Measurements from ENCODE around the gene CHST8.
A peak's percentile ranks its signal among the peaks of the same experiment; 100 is the strongest.
"Not testable (repeated sequence)": the region's sequence is repeated elsewhere in the genome, so short reads cannot be mapped to it uniquely, and the experiment has no call there.

The CHST8 gene

DNA sequence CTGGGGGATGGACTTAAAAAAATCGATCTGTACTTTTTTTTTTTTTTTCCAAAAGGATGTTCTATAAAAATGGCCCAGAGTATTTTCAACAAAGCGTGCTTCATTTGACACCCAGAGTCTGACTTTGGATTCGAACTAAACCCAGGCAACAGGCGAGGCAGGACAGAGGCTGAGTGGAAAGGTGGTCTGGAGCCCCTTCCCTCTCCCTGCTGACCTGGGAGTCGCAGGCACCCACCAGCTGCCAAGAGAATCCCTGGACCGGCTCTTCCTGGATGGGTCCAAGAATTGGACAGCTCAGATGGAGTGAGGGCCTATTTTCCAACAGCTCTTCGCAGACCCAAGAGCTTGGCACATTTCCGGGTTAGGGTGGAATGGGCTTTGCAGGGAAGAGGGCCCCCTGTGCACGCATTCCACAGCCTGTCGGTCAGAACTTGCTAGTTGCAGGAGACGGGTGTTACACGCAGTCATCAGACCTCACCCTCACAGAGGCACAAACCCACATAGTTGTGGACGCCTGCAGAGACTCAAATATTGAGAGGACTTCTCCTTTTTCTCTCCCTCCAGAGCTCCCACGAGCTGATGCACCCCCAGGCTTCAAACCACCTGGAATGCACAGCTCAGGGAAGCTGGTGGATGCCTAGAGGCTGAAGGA, 190.1 kb downstream of the CHST8 start:
- no peak for DNase-seq (ENCODE audit: low read depth)
- H3K4me3 ChIP-seq (ENCODE audit: low read length) = no peak overlapping the region
- no peaks in the 10 kb centered on the region for H3K4me1 ChIP-seq (ENCODE audit: control insufficient read depth, insufficient read depth, low read length)
- H3K9me3 ChIP-seq (ENCODE audit: control insufficient read depth, low read length) = no peaks in the 10 kb centered on the region
- no peak overlapping the region for H3K9ac ChIP-seq (ENCODE audit: low read length)
- H3K36me3 ChIP-seq (ENCODE audit: control insufficient read depth, insufficient read depth, low read length, severe bottlenecking) = no peaks in the 10 kb centered on the region
- H3K27me3 ChIP-seq (replicated peaks; ENCODE audit: control insufficient read depth, insufficient read depth, low read length) = peaks cover 2% of the 10 kb centered on the region

DNA sequence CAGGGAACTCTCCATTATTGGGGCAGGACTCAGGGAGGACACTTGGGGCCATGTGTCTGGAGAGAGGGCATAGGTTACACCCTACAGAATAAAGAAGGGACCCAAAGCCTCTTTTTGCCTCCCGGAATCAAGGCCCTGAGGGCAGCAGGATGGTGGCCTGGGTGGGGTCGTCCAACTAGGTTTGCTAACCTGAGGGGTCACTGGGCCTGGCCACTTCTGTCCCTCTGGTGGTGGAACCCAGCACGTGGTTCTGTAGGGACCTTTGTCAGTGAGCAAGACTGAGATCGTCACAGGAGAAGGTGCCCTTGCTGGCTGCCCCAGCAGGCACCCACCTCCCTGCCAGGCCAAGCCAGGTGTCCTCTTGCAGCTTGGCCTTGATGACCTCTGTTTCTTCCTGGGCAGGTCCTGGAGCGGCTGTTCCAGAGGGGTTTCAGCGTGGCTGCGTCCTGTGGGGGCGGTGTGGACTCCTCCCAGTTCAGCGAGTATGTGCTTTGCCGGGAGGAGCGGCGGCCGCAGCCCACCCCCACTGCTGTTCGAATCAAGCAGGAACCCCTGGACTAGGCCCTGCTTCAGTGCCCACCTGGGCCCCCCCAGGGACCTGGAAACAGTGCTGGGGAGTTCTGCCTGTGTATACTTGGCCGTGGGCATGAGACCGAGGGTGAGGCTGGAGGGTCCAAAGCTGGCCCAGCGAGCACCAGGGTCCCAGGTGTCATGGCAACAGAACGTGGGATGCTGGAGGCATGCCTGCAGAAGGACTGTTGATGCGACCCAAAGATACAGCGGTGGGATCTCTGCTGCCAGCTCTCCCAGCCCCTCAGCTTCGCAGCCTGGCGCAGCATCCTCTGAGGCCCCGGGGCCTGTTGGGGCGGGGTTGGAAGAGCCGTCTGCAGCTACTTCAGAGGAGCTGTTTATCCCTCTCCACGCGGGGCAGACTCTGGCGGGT, 190.9 kb downstream of the CHST8 start:
- Histone ChIP-seq H3K27me3 (replicated peaks; ENCODE audit: control insufficient read depth, insufficient read depth, low read length) (peaks cover 8% of the 10 kb centered on the region), H3K9ac (ENCODE audit: low read length) (no peak overlapping the region), H3K4me1 (ENCODE audit: control insufficient read depth, insufficient read depth, low read length) (no peaks in the 10 kb centered on the region), H3K4me3 (ENCODE audit: low read length) (no peak overlapping the region), H3K9me3 (ENCODE audit: control insufficient read depth, low read length) (no peaks in the 10 kb centered on the region), H3K36me3 (ENCODE audit: control insufficient read depth, insufficient read depth, low read length, severe bottlenecking) (no peaks in the 10 kb centered on the region)
- no peak for DNase-seq (ENCODE audit: low read depth)

DNA sequence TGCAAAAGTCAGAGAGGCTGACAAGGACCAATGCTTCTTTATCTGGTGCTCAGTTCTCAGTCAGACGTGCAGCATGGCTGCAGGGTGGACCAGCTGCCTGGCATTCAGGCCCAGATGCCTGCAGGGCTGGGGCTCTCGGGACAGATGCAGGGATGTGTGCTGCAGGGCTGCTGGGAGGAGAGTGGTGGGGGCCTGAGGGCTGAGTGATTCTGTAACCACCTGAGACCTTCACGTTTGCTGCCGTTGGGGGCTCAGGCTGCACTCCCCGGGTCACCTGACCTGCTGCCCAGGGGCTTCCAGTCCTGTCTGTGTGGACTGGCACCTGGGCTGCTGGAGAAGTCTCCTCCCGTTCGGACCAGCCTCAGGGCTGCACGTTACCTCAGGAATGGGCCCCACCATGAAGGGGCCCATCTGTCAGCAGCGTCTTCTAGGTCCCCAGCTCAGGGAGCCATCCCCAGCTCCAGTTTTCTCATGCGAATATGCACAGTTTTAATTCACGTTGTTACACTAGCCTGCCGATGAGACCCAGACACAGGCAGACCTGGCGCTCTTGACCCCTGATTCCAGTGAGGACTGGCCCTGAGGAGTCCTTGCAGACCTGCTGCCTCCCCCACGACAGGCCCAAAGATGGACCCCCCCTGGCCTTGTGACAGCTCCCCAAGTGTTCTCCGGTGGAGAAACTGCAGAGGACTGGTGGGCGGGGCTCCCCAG, 191.8 kb downstream of the CHST8 start:
- H3K9me3 ChIP-seq (ENCODE audit: control insufficient read depth, low read length) = no peaks in the 10 kb centered on the region
- H3K36me3 ChIP-seq (ENCODE audit: control insufficient read depth, insufficient read depth, low read length, severe bottlenecking) = no peaks in the 10 kb centered on the region
- no peak for DNase-seq (ENCODE audit: low read depth)
- no peaks in the 10 kb centered on the region for H3K4me1 ChIP-seq (ENCODE audit: control insufficient read depth, insufficient read depth, low read length)
- no peak overlapping the region for H3K4me3 ChIP-seq (ENCODE audit: low read length)
- H3K9ac ChIP-seq (ENCODE audit: low read length) = no peak overlapping the region
- peaks cover 16% of the 10 kb centered on the region for H3K27me3 ChIP-seq (replicated peaks; ENCODE audit: control insufficient read depth, insufficient read depth, low read length)

DNA sequence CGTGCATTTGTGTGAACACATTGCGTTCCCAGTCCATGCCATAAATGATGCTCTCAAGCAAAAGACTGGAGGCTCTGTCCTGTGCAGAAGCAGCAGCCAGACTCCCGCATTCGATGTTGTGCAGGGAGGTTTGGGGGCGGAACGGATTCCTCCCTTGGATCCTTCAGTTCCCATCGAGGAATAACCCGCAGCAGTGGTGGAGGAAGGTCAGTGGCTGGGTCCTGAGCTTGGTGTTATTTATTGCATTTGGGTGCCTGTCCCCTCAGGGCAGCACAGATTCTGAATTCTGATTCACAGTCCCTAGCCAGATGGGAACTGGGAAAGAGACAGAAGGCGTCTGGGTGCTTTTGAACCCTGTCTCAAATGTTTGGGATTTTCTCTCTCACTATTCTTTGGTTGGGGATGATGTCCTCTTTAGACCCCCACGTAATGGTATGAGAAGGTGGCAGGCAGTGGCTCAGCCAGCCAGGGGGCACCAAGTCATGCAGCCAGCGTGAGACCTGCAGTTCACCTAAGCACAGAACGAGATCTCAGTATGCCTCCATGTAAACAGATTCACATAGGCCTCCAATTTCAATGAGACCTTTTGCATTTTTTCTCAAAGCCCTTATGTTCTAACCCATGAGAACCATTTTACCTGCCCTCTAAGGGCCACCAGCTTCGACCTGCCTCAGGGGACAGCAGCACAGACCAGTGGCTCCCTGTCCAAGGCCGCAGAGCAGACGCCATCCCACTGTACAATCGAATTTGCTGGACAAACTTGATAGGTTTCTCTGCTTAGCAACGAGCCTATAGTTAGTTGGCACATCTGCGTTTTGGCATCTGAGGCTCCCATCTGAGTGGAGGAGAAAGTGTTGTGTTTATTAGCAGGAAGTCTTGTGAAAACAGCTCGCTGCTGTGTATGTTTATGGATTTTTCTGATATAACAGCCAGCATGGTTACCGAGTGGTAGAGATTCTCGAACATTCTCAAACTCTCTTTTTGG, 192.7 kb downstream of the CHST8 start:
- Histone ChIP-seq H3K36me3 (ENCODE audit: control insufficient read depth, insufficient read depth, low read length, severe bottlenecking) (no peaks in the 10 kb centered on the region), H3K4me3 (ENCODE audit: low read length) (no peak overlapping the region), H3K4me1 (ENCODE audit: control insufficient read depth, insufficient read depth, low read length) (peaks cover 3% of the 10 kb centered on the region), H3K9ac (ENCODE audit: low read length) (no peak overlapping the region), H3K9me3 (ENCODE audit: control insufficient read depth, low read length) (no peaks in the 10 kb centered on the region), H3K27me3 (replicated peaks; ENCODE audit: control insufficient read depth, insufficient read depth, low read length) (peaks cover 19% of the 10 kb centered on the region)
- no peak for DNase-seq (ENCODE audit: low read depth)

DNA sequence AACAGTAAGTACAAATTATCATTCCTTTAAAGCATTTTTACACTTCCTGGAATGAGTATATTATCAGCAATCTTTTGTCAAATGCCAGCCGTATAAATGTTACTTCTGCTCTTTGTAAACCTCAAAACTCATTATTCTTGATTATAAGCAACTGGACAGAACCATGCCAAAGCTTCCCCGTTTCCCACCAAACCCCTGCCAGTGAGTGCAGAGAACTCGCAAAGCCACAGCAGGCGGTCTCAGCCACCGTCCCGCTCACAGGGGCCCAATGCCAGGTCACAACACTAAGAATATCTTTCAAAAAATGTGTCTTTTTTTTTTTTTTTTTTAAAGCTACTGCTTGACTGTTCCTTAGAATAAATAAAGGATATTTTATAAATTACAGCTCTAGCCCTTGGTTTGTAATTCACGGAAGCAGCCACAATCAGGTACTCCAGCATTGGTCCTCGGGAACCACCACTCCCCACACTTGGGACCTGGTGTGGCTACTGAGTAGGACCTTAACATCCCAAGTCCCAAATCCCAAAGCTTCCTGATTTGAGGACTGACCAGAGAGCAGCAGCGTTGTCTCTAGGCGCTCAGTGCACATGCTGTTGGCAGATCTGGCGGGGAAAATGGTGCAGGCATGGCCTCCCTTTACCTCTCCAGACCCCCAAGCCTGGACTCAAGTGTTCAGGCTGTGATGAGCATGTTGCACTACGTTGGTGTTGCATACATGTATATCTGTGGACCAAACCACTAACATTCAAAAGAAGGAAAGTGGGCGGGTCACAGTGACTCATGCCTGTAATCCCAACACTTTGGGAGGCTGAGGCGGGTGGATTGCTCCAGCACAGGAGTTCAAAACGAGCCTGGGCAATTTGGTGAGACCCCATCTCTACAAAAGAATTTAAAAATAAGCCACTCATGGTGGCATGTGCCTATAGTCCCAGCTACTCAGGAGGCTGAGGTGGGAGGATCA, 193.9 kb downstream of the CHST8 start:
- Histone ChIP-seq H3K9ac (ENCODE audit: low read length) (no peak overlapping the region), H3K36me3 (ENCODE audit: control insufficient read depth, insufficient read depth, low read length, severe bottlenecking) (no peaks in the 10 kb centered on the region), H3K27me3 (replicated peaks; ENCODE audit: control insufficient read depth, insufficient read depth, low read length) (peaks cover 21% of the 10 kb centered on the region), H3K9me3 (ENCODE audit: control insufficient read depth, low read length) (no peaks in the 10 kb centered on the region), H3K4me3 (ENCODE audit: low read length) (no peak overlapping the region), H3K4me1 (ENCODE audit: control insufficient read depth, insufficient read depth, low read length) (peaks cover 9% of the 10 kb centered on the region)
- peak; percentile 20 for DNase-seq (ENCODE audit: low read depth)

DNA sequence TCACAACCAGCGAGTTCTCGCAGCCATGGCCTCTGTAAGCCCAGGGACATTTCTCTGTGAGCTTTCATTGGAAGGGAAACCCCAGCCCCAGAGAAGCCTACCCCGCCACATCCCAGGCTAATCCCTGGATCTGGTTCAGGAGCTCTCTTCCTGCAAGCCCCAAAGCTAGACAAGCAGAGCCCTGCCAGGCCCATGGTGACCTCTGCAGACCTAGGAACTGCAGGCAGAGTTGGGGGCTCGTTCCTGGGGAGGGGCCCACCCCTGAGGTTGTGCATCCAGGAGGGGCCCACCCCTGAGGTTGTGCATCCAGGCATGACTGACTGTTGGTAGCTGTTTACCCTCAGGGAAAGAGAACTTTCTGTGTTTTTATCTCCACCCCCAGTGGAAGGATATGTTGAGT, 196.7 kb downstream of the CHST8 start:
- H3K4me3 ChIP-seq (ENCODE audit: low read length) = no peak overlapping the region
- H3K27me3 ChIP-seq (replicated peaks; ENCODE audit: control insufficient read depth, insufficient read depth, low read length) = peaks cover 21% of the 10 kb centered on the region
- no peaks in the 10 kb centered on the region for H3K9me3 ChIP-seq (ENCODE audit: control insufficient read depth, low read length)
- no peak for DNase-seq (ENCODE audit: low read depth)
- no peak overlapping the region for H3K9ac ChIP-seq (ENCODE audit: low read length)
- peaks cover 9% of the 10 kb centered on the region for H3K4me1 ChIP-seq (ENCODE audit: control insufficient read depth, insufficient read depth, low read length)
- H3K36me3 ChIP-seq (ENCODE audit: control insufficient read depth, insufficient read depth, low read length, severe bottlenecking) = no peaks in the 10 kb centered on the region

DNA sequence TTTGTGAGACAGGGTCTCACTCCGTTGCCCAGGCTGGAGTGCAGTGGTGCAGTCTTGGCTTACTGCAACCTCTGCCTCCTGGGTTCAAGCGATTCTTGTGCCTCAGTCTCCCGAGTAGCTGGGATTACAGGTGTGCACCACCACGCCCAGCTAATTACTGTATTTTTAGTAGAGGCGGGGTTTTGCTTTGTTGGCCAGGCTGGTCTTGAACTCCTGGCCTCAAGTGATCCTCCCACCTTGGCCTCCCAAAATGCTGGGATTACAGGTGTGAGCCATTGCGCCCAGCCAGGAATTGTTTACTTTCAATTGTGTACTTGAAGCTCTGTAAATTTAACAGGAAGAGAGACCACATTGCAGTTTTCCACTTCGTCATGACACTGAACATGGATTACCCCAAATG, 197.3 kb downstream of the CHST8 start:
- H3K4me1 ChIP-seq (ENCODE audit: control insufficient read depth, insufficient read depth, low read length); H3K9me3 ChIP-seq (ENCODE audit: control insufficient read depth, low read length); DNase-seq (ENCODE audit: low read depth); H3K9ac ChIP-seq (ENCODE audit: low read length); H3K36me3 ChIP-seq (ENCODE audit: control insufficient read depth, insufficient read depth, low read length, severe bottlenecking); H3K4me3 ChIP-seq (ENCODE audit: low read length): not testable (repeated sequence)
- peaks cover 21% of the 10 kb centered on the region for H3K27me3 ChIP-seq (replicated peaks; ENCODE audit: control insufficient read depth, insufficient read depth, low read length)

DNA sequence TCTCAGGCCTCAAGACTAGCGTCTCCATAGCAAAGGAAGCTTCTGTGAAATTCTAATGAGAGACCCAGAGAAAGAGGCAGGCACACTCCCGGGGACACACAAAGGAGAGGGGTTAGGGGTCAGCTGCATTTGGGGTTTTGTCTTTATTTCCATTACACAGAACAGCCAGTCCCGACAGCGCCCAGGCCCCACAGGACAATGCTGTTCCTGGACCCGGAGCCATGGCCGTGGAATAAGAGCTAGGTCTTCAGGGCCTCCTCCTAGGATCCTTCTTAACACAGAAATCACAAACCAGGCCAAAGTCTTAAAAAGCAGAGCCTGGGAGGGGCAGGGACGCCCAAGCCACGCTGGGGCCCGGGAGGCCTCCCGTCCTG, 197.7 kb downstream of the CHST8 start:
- Histone ChIP-seq H3K9ac (ENCODE audit: low read length) (peak overlapping the region; percentile 59), H3K9me3 (ENCODE audit: control insufficient read depth, low read length) (no peaks in the 10 kb centered on the region), H3K4me3 (ENCODE audit: low read length) (peak overlapping the region; percentile 40), H3K27me3 (replicated peaks; ENCODE audit: control insufficient read depth, insufficient read depth, low read length) (peaks cover 21% of the 10 kb centered on the region), H3K4me1 (ENCODE audit: control insufficient read depth, insufficient read depth, low read length) (peaks cover 9% of the 10 kb centered on the region), H3K36me3 (ENCODE audit: control insufficient read depth, insufficient read depth, low read length, severe bottlenecking) (no peaks in the 10 kb centered on the region)
- no peak for DNase-seq (ENCODE audit: low read depth)

DNA sequence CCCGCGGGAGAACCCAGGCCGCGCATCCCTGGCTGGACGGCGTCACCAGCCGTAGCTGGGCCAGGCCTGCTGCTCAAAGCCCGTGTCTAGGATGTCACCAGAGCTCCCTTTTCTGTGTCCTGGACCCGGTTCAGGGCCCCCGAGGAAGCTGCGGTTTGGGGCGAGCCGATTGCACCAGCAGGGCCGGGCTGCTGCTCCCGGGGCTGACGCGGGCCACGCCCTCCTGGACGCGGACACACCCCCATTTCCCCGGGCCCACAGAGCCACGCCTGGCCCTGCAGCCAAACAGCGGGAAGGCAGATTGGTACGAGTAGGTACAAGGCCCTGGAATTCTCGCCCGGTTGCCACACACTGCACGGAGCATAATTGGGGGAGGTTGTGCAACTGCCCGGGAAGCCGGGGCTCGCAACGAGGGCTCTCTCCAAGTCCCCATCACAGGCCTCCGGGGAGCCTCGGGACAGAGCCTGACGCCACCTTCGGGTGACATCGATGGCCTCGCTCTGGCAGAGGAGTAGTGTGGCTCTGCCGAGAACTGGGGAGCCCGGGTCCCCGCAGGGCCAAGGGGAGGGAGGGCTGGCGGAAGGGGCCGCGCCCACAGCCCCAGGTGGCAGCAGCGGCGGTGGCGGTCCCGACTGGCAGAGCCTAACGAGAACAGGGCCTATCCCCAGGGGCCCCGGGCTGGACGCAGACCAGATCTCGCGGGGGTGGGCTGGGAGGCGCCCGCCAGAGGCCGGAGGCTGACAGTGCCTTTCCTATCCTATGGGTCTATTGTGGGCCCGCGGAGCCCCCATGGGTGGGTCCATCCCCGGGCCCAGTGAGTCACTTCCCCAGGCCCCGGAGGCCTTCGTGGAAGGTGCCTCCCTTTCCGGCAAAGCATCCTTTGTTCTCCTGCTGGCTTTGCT, 198.4 kb downstream of the CHST8 start:
- H3K9ac ChIP-seq (ENCODE audit: low read length) = peak overlapping the region; percentile 59
- H3K9me3 ChIP-seq (ENCODE audit: control insufficient read depth, low read length) = no peaks in the 10 kb centered on the region
- peak; percentile 91 for DNase-seq (ENCODE audit: low read depth)
- H3K4me1 ChIP-seq (ENCODE audit: control insufficient read depth, insufficient read depth, low read length) = peaks cover 9% of the 10 kb centered on the region
- H3K36me3 ChIP-seq (ENCODE audit: control insufficient read depth, insufficient read depth, low read length, severe bottlenecking) = no peaks in the 10 kb centered on the region
- H3K27me3 ChIP-seq (replicated peaks; ENCODE audit: control insufficient read depth, insufficient read depth, low read length) = peaks cover 21% of the 10 kb centered on the region
- peak overlapping the region; percentile 40 for H3K4me3 ChIP-seq (ENCODE audit: low read length)

Measured in adipocyte (in vitro differentiated cells).